Cerebellar nuclear complex (tissue), 1 donor: ENCODE results near the gene TTC28.
"Not testable (repeated sequence)": the region's sequence is repeated elsewhere in the genome, so short reads cannot be mapped to it uniquely, and the experiment has no call there.

Source experiments
- DNase-seq, 2 experiments: peaks; one replicate each; lab custom pipeline; 2025; lab: John Stamatoyannopoulos, UW

The TTC28 gene

GRCh38 chr22:28560046-28560742 lies 119.4 kb downstream of the TTC28 start:
- no peak for DNase-seq

- DNase-seq = no peak
Measured at GRCh38 chr22:28557184-28557583, 122.5 kb downstream of the TTC28 start.

- DNase-seq = not testable (repeated sequence)
Measured at GRCh38 chr22:28553108-28553866, 126.4 kb downstream of the TTC28 start.

- peak in 1 of 2 experiments; percentile 3 for DNase-seq
Measured at GRCh38 chr22:28548406-28548805, 131.2 kb downstream of the TTC28 start.

GRCh38 chr22:28547132-28547842 lies 132.4 kb downstream of the TTC28 start:
- no peak for DNase-seq

- DNase-seq = no peak
Measured at GRCh38 chr22:28544431-28544868, 135.2 kb downstream of the TTC28 start.

GRCh38 chr22:28542980-28543621 lies 136.5 kb downstream of the TTC28 start:
- DNase-seq = no peak

GRCh38 chr22:28541137-28541536 lies 138.5 kb downstream of the TTC28 start:
- no peak for DNase-seq

GRCh38 chr22:28538922-28539321 lies 140.7 kb downstream of the TTC28 start:
- no peak for DNase-seq

GRCh38 chr22:28530565-28530964 lies 149.1 kb downstream of the TTC28 start:
- not testable (repeated sequence) for DNase-seq

GRCh38 chr22:28529144-28529543 lies 150.5 kb downstream of the TTC28 start:
- DNase-seq = not testable (repeated sequence)

GRCh38 chr22:28521451-28521850 lies 158.2 kb downstream of the TTC28 start:
- DNase-seq = no peak

GRCh38 chr22:28514321-28514821 lies 165.3 kb downstream of the TTC28 start:
- no peak for DNase-seq

GRCh38 chr22:28512387-28512786 lies 167.3 kb downstream of the TTC28 start:
- not testable (repeated sequence) for DNase-seq

GRCh38 chr22:28507896-28508295 lies 171.7 kb downstream of the TTC28 start:
- DNase-seq = no peak

GRCh38 chr22:28506150-28506535 lies 173.5 kb downstream of the TTC28 start:
- no peak for DNase-seq

GRCh38 chr22:28505416-28506149 lies 174.1 kb downstream of the TTC28 start:
- no peak for DNase-seq

GRCh38 chr22:28500006-28500405 lies 179.6 kb downstream of the TTC28 start:
- DNase-seq = no peak

- DNase-seq = no peak
Measured at GRCh38 chr22:28498044-28498443, 181.6 kb downstream of the TTC28 start.

GRCh38 chr22:28497188-28497587 lies 182.5 kb downstream of the TTC28 start:
- DNase-seq = no peak

- DNase-seq = not testable (repeated sequence)
Measured at GRCh38 chr22:28491289-28491688, 188.4 kb downstream of the TTC28 start.
